NCI-H1694 (cell line): ENCODE data around the gene P2RX7.
A peak's percentile ranks its signal among the peaks of the same experiment; 100 is the strongest.

Experiments used
- DNase-seq: peaks from one replicate; lab custom pipeline; 2025; lab: John Stamatoyannopoulos, UW

P2RX7 gene

GRCh38 chr12:121132601-121133481 is at the start of gene P2RX7:
TSS of gene P2RX7 (plus strand) at chr12:121132876. CDS start at chr12:121132971, 95 bp downstream.
- DNase-seq = peak; percentile 21

- no peak for DNase-seq
Measured at GRCh38 chr12:121084229-121084628, 48.4 kb upstream of the P2RX7 start.

DNA sequence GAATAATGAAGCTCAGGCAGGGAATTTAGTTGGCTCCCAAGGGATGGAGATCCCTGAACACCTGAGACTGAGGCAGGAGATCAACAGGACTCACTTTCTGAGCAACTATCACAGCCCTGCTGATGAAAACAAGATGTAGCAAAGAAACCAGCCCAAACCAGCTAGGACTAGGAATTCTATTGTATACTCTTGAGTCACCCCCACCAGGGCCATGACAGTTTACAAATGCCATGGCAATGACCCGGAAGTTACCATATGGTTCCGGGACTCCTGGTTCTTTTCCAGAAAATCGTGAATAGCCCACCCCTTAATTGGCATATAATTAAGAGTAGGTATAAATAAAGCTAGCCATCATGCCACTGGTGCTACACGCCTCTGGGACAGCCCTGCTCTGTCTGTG is 47.6 kb upstream of the P2RX7 start:
- no peak for DNase-seq

GRCh38 chr12:121085506-121086353 is 46.9 kb upstream of the P2RX7 start:
- DNase-seq = no peak

DNA sequence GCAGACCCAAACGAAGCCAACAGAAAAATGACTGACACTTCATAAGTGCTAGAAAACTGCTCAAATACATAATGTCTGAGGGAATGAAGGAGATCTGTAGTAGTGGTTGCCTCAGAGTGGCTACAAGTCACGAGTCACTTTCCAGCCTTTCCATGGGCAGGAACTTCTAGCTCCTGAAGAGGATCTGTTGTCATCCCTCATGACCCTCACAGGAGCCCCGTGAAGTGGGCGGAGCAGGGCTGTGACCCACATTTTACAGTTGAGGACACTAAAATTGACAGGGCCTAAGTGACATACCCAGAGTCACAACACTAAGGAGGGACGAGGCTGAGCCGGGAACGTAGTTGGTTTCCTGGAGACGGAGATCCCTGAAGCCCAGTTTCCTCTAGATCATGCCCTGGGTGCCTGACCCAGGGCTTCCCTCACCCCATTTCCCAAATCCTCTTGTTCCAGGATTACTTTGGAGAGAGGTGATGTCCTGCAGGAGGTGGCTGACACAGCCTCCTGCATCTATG is 45.8 kb upstream of the P2RX7 start:
- DNase-seq = no peak

DNA sequence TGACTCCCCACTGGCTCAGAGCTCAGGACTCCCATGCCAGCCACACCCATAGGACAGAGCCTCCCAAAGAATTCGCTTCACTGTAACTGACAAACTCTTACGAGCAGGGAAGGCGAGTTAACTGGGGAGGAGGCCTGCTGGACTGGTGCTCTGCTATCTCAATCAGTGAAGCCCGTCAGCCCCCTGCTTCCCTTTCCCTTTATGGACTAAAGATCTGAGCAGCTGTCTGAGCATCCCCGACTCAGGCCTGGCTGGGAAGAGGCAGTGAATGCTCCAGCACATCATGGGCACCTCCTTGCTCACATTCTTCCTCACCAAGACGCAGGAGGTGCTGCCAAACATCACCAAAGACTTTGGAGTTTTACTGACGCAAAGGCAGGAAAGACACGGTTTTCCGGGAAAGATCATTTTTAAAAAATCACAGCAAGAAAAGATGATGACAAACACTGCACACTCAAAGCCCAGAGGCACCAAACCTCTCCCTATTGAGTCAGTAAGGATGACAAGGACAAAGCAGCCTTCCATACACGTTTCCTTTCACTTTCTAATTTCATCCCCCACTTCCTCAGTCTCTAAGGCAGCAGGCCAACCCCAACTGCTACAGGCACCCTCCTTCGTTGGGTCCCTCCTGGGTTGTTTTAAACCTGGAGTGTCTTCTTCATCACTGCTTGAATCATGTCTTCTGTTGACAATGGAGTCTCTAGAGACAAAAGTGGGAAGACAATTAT is 45.0 kb upstream of the P2RX7 start:
- no peak for DNase-seq

DNA sequence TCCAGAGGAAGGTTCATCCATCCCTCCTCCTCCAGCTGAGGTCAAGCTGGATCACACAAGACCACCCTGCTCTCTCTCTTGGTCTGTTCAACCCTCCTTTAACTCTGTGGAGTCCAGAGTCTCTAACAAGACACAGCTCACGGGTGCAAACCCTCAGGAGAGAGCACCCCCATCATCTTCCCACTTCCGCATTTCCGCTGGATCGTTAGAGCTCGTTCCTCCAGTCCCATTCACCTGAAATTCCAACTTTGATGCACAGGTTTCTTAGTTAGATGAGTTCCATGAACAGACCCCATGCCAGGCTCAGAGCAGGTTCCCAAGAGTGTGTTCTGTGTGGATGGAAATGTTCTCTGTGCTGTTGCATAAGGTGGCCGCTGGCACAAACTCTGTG is 44.5 kb upstream of the P2RX7 start:
- DNase-seq = no peak

- DNase-seq = no peak
Measured at GRCh38 chr12:121089031-121089812, 43.5 kb upstream of the P2RX7 start.

DNA sequence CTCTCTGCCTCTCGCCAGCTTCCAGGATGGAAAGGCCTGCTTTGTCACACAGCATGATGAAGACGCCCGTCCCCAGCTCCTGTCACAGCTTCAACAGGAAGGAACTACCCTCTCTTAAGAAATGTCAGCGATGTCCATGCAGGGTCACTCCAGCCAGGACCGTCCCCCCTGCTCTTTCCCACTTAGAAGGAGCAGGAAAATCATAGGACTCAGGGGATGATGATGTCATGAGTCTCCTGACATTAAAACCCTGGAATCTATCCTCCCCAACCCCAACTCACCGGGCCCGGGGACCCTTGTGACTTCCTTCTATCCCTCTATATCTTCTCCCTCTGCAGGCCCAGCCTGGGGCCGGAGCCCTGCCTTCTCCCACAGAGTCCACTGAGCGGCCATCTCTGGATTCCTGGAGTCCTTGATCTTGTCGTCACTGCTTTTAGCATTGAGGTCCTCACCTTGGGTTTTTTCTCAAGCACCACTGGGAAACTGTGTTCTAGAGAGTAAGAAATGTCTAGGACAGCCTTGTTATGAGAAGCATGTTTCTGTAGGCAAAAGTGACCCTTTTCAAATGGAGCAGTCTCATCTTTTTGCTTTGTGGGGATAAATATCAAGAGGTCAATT is 42.8 kb upstream of the P2RX7 start:
- no peak for DNase-seq

DNA sequence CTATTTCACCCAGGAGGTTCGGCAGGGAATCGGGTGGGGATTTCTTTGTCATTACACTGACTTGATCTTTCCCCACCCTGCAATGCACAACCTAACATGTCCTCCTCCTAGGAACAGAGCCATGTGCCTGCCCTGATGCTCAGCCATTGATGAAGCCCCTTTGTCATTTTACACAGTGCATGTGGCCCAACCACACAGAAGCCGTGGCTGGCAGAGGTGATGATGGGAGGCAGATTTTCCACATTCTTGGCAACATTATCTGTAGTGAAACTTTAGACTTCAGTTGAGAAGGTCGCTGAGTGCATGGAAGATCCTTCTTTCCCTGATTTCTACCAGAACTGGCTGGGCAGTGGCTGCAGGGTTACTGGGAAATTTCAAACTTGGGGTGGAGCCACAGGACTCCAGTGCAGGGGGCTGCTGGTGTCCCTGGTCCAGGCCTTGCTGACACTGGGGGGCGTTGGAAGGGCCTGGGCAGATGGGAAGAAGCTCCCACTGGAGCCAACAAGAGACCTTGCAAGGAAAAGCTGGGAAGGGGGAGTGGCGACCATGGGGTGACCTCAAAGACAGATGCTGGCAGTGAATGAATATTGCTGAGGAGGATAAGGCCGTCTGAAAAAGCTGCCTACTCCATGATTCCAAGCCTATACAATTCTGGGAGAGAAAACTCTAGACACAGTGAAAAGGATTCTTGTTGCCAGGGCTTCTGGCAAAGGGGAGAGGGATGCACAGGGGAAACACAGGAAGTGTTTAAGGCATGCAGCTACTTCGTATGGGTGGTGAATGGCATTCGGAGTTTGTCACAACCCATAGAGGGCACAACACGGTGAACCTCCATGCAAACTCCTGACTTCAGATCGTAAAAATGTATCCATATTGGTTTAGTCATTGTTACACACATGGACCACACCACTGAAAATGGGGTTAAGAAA is 41.8 kb upstream of the P2RX7 start:
- DNase-seq = no peak

GRCh38 chr12:121092034-121092433 is 40.6 kb upstream of the P2RX7 start:
- no peak for DNase-seq

- DNase-seq = no peak
Measured at GRCh38 chr12:121093487-121093891, 39.2 kb upstream of the P2RX7 start.

DNA sequence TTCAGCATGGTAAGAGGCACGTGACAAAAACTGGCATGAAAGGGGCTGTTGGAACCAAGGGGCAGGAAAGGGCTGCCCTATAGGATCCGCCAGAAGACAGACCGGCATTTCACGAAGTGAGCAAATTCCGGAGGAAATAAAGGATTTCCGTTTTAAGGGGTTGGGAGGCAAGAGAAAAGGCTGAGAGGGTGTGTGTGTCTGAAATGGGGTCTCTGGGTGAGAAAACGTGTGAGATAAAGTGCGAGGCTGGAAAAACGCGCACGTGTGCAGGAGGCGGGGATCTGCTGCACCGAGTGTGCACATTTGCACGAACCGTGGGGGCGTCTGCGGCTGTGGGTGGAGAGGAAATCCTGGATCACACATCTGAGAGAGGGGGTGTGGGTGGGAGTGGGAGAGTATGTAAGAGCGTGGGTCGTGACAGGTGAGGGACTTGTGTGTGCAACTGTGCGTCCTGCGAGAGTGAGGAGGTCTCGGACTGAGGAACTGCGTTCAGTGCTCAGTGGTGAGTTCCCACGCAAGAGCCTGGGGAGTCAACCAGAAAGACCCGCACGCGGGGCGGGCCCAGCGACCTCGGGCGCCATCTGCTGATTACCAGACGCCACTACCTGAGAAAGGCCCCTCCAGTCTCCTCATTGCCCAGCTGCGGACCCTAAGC is 37.0 kb upstream of the P2RX7 start:
- peak; percentile 31 for DNase-seq

- no peak for DNase-seq
Measured at GRCh38 chr12:121096199-121096798, 36.4 kb upstream of the P2RX7 start.

DNA sequence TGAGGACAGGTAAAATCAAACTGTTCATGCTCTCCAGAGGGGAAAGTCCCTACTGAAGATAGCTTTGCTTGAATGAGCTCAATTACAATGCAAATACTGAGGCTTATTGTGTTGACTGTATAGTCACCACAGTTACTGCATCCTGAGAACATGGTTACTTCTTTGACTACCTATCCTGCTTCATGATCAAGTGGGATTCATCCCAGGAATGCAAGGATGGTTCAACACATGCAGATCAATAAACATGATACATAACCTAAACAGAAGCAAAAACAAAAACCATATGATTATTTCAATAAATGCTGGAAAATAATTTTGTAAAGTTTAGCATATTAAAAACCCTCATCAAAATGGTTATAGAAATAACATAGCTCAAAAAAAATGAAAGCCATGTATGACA is 32.9 kb upstream of the P2RX7 start:
- no peak for DNase-seq

GRCh38 chr12:121102307-121102706 is 30.4 kb upstream of the P2RX7 start:
- no peak for DNase-seq

DNA sequence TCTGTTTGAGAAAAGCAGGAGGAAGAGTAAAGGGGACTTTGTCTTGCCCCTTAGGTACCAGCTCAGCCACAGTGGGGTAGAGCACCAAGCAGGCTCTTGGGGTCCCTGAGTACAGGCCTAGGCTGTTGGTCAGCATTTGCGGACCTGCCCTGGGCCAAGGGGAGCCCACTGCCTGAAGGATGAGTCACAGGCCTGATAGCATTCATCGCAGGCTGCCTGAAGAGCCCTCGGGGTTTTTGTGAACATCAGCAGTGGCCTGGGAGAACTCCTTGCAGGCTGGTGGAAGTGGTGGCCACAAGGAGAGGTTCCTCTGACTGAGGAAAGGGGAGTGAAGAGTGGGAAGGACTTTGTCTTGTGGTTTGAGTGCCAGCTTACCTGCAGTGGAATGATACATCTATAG is 25.0 kb upstream of the P2RX7 start:
- DNase-seq = no peak

DNA sequence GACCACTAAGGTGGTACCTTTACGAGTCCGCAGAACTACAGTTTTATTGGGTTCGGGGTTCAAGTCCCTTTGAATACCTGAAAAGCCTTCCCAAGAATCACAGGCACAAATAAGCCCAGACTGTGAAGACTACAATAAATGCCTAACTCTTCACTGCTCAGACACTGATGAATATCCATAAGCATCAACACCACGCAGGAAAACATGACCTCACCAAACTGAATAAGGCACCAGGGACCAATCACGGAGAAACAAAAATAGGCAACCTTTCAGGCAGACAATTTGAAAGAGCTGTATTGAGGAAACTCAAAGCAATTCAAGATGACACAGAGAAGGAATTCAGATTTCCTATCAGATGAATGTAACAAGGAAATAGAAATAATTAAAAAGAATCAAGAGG is 24.2 kb upstream of the P2RX7 start:
- no peak for DNase-seq
